CD4-positive, alpha-beta T cell treated with Interferon alpha-2 for 1 hour (primary cell): ENCODE data around the gene HOXB3.

Experiments used
- DNase-seq, 2 donors: peaks; one replicate each; pipeline ENCODE4 v3.0.0-alpha.2; 2020 to 2022

HOXB3 gene

GRCh38 chr17:48625495-48626244 lies 35.6 kb upstream of the HOXB3 start:
- DNase-seq, result peak in 1 of 2 donors; percentile 42

- no peak for DNase-seq
These were observed 34.8 kb upstream of the HOXB3 start for GRCh38 chr17:48624544-48625494.

- no peak for DNase-seq
These were observed 34.1 kb upstream of the HOXB3 start for GRCh38 chr17:48624118-48624517.

- DNase-seq, result no peak
These were observed 33.5 kb upstream of the HOXB3 start for GRCh38 chr17:48623583-48623982.

GRCh38 chr17:48622857-48623256 lies 32.8 kb upstream of the HOXB3 start:
- no peak for DNase-seq

GRCh38 chr17:48621410-48622392 lies 31.7 kb upstream of the HOXB3 start:
- DNase-seq, result no peak

- no peak for DNase-seq
These were observed 30.6 kb upstream of the HOXB3 start for GRCh38 chr17:48620461-48621139.

GRCh38 chr17:48619826-48620449 lies 29.9 kb upstream of the HOXB3 start:
- no peak for DNase-seq

- peak; percentile 76 to 87 for DNase-seq
These were observed 28.3 kb upstream of the HOXB3 start for GRCh38 chr17:48618256-48618896.

- DNase-seq, result no peak
These were observed 27.6 kb upstream of the HOXB3 start for GRCh38 chr17:48617471-48618255.

GRCh38 chr17:48616717-48617470 lies 26.9 kb upstream of the HOXB3 start:
- DNase-seq, result no peak

GRCh38 chr17:48615963-48616716 lies 26.1 kb upstream of the HOXB3 start:
- no peak for DNase-seq

- DNase-seq, result no peak
These were observed 25.3 kb upstream of the HOXB3 start, which contains the start of gene HOXB8 for GRCh38 chr17:48615047-48615962. Gene HOXB8 (minus strand): TSS chr17:48615292. CDS start chr17:48614704, 588 bp downstream.

- DNase-seq, result no peak
These were observed 24.0 kb upstream of the HOXB3 start for GRCh38 chr17:48613862-48614694.

GRCh38 chr17:48612854-48613691 lies 23.0 kb upstream of the HOXB3 start:
- peak in 1 of 2 donors; percentile 65 for DNase-seq
